Anterior cingulate cortex (tissue), 58 donors: ENCODE results near the gene HYOU1.
"Not testable (repeated sequence)": the region's sequence is repeated elsewhere in the genome, so short reads cannot be mapped to it uniquely, and the experiment has no call there.

ENCODE experiments used
- DNase-seq, 58 donors: peaks; one replicate each; lab custom pipeline; 2025; lab: John Stamatoyannopoulos, UW

HYOU1 gene

GRCh38 chr11:119057000-119057769, at the start of gene HYOU1:
Gene HYOU1 (minus strand): TSS chr11:119057205. CDS start chr11:119056160, 1,045 bp downstream.
- peak; percentile 58 to 98 (median 96) for DNase-seq

GRCh38 chr11:119103793-119104192, 46.8 kb upstream of the HYOU1 start:
- no peak for DNase-seq

- not testable (repeated sequence) for DNase-seq
These were observed 46.2 kb upstream of the HYOU1 start for GRCh38 chr11:119103161-119103664.

GRCh38 chr11:119101759-119102423, 44.9 kb upstream of the HYOU1 start, which contains the start of gene DPAGT1:
Gene DPAGT1 (minus strand): TSS chr11:119101853. CDS start chr11:119101655, 198 bp downstream.
- peak; percentile 44 to 95 (median 86) for DNase-seq

GRCh38 chr11:119100994-119101758, 44.2 kb upstream of the HYOU1 start:
- no peak for DNase-seq

- peak in 1 of 58 donors; percentile 52 for DNase-seq
These were observed 43.4 kb upstream of the HYOU1 start for GRCh38 chr11:119100246-119100970.

- DNase-seq, result no peak
These were observed 42.7 kb upstream of the HYOU1 start for GRCh38 chr11:119099711-119100110.

GRCh38 chr11:119095066-119095880, 38.3 kb upstream of the HYOU1 start:
- DNase-seq, result peak; percentile 93 to 100 (median 99)

- peak in 37 of 58 donors; percentile 46 to 84 (median 75) for DNase-seq
These were observed 37.7 kb upstream of the HYOU1 start for GRCh38 chr11:119094816-119095065.

- DNase-seq, result peak in 7 of 58 donors; percentile 17 to 61 (median 31)
These were observed 37.2 kb upstream of the HYOU1 start for GRCh38 chr11:119093942-119094815.

GRCh38 chr11:119092880-119093842, 36.2 kb upstream of the HYOU1 start:
- peak in 2 of 58 donors; percentile 10 for DNase-seq

- DNase-seq, result no peak
These were observed 35.2 kb upstream of the HYOU1 start for GRCh38 chr11:119091966-119092879.

- DNase-seq, result peak in 1 of 58 donors; percentile 15
These were observed 34.2 kb upstream of the HYOU1 start for GRCh38 chr11:119091178-119091577.

GRCh38 chr11:119089319-119089718, 32.3 kb upstream of the HYOU1 start:
- DNase-seq, result no peak

- DNase-seq, result no peak
These were observed 31.4 kb upstream of the HYOU1 start for GRCh38 chr11:119088406-119088805.

GRCh38 chr11:119087747-119088241, 30.8 kb upstream of the HYOU1 start:
- DNase-seq, result no peak
